K562 (cell line): ENCODE results near the gene MBD5. TPM values are rescaled to one million over a fixed set of nuclear protein-coding genes. Genes with fewer than 3 reads are reported as not detected.

ENCODE experiments used
- ATAC-seq: fragments of 200-7000 bp; cut with Tn5 transposase; 3 replicates; pipeline ENCODE4 v1.9.1; 2020; ENCODE audit warnings: moderate library complexity
- BruUV-seq: library from RNA; stranded (reverse); fragments of 400-500 nt; replicated peaks from 2 replicates; lab custom pipeline; 2021; lab: Mats Ljungman, UMichigan
- CTCF ChIA-PET: fragments of 300-600 bp; formaldehyde crosslinking; extraction: SDS; loops from one replicate; lab custom pipeline; 2021; ENCODE audit warnings: low intra/inter-chr PET ratio; lab: Yijun Ruan, JAX
- POLR2A ChIA-PET: fragments of 300-600, 350-650 bp; sonication (Branson Sonifier 250); formaldehyde crosslinking; extraction: SDS; loops from one replicate; lab custom pipeline; 2021; ENCODE audit warnings: antibody characterized with exemption, inconsistent platforms; lab: Yijun Ruan, JAX
- DNase-seq, 4 experiments: peaks; one replicate each; pipeline versions ENCODE4 v3.0.0 to v3.0.0-alpha.2; 2011 to 2018; ENCODE audit warnings: low spot score in 3 of 4, mixed read lengths in 3 of 4; ENCODE audit errors: extremely low read depth in 1 of 4
- FAIRE-seq: peaks from 2 replicates; lab custom pipeline; 2011; peaks lifted over from hg19 to GRCh38; lab: Jason Lieb, UNC
- H2AFZ ChIP-seq: 2 replicates; pipeline ENCODE4 v1.6.0; 2011; ENCODE audit warnings: low read depth, low read length, control low read depth, inconsistent platforms
- H3K27ac ChIP-seq: fragments of 200-600 bp; 3 replicates; pipeline ENCODE4 v1.8.0; 2011; ENCODE audit warnings: low read depth, mild to moderate bottlenecking, control low read depth, inconsistent platforms, low read length, moderate library complexity, mixed read lengths; ENCODE audit errors: extremely low read depth
- H3K27me3 ChIP-seq, 2 experiments: fragments of 300-600 bp in 1 of 2; 2 replicates in 1 of 2; 3 replicates in 1 of 2; pipeline versions ENCODE4 v1.6.0 to v1.8.0; 2011; ENCODE audit warnings: inconsistent platforms in 2 of 2, low read length in 2 of 2, mild to moderate bottlenecking in 1 of 2, mixed read lengths in 1 of 2, moderate library complexity in 1 of 2; ENCODE audit not compliant: control insufficient read depth in 2 of 2, insufficient read depth in 2 of 2
- H3K36me3 ChIP-seq: fragments of 300-600 bp; 3 replicates; pipeline ENCODE4 v1.8.0; 2011; ENCODE audit warnings: mild to moderate bottlenecking, low read length, inconsistent platforms; ENCODE audit not compliant: control insufficient read depth, insufficient read depth
- H3K4me1 ChIP-seq, 2 experiments: fragments of 200-600 bp in 1 of 2; replicated peaks in 1 of 2; 2 replicates in 1 of 2; 3 replicates in 1 of 2; pipeline versions ENCODE4 v1.5.1 to v1.8.0; 2011; ENCODE audit warnings: inconsistent platforms in 2 of 2, low read length in 2 of 2, mild to moderate bottlenecking in 1 of 2, mixed read lengths in 1 of 2, moderate library complexity in 1 of 2; ENCODE audit not compliant: control insufficient read depth in 2 of 2, insufficient read depth in 2 of 2
- H3K4me2 ChIP-seq: 2 replicates; pipeline ENCODE4 v1.6.1; 2011; ENCODE audit warnings: low read length, control low read depth, inconsistent platforms, mixed read lengths; ENCODE audit not compliant: insufficient read depth
- H3K4me3 ChIP-seq: fragments of 200-600 bp; sonication (generic), shearing (Covaris generic); 2 replicates; pipeline ENCODE4 v1.5.1; 2016; ENCODE audit warnings: control low read depth, inconsistent platforms
- H3K79me2 ChIP-seq: fragments of 200-600 bp; 3 replicates; pipeline ENCODE4 v1.8.0; 2011; ENCODE audit warnings: low read length, inconsistent platforms; ENCODE audit not compliant: control insufficient read depth, insufficient read depth
- H3K9ac ChIP-seq, 2 experiments: 2 replicates each; pipeline versions ENCODE4 v1.6.0 to v1.6.1; 2011; ENCODE audit warnings: low read depth in 2 of 2, low read length in 2 of 2, control low read depth in 1 of 2, inconsistent platforms in 1 of 2, mild to moderate bottlenecking in 1 of 2, mixed read lengths in 1 of 2; ENCODE audit not compliant: insufficient read depth in 1 of 2
- H3K9me1 ChIP-seq: one replicate; pipeline ENCODE4 v1.6.0; 2011; ENCODE audit warnings: inconsistent platforms, mild to moderate bottlenecking, low read length, moderate library complexity; ENCODE audit not compliant: control insufficient read depth, insufficient read depth
- H3K9me3 ChIP-seq: replicated peaks from 2 replicates; pipeline ENCODE4 v1.5.1; 2011; ENCODE audit warnings: low read depth, low read length, inconsistent platforms; ENCODE audit not compliant: control insufficient read depth, insufficient read depth
- H4K20me1 ChIP-seq: replicated peaks from 2 replicates; pipeline ENCODE4 v1.6.1; 2011; ENCODE audit warnings: low read length, inconsistent platforms, mixed read lengths; ENCODE audit not compliant: control insufficient read depth, insufficient read depth
- C11orf30 ChIP-seq: fragments of 450-650 bp; IDR thresholded peaks from 2 replicates; pipeline ENCODE4 v1.6.1; 2016; ENCODE audit warnings: low read depth, mild to moderate bottlenecking
- CXXC5 ChIP-seq: fragments of 250-450 bp; sonication (Bioruptor Pico); IDR thresholded peaks from 2 replicates; pipeline ENCODE4 v1.8.0; 2022; ENCODE audit warnings: inconsistent platforms, mild to moderate bottlenecking, moderate library complexity
- DDX20 ChIP-seq: fragments of 450-650 bp; IDR thresholded peaks from 2 replicates; pipeline ENCODE4 v1.6.1; 2016; ENCODE audit warnings: missing genetic modification characterization, low read depth, mild to moderate bottlenecking, missing compliant biosample characterization, moderate library complexity
- FIP1L1 ChIP-seq: fragments of 200-400 bp; formaldehyde crosslinking; IDR thresholded peaks from 2 replicates; pipeline ENCODE4 v1.6.1; 2018; ENCODE audit warnings: mild to moderate bottlenecking, low read depth, low read length; ENCODE audit not compliant: poor library complexity, severe bottlenecking
- FOXA3 ChIP-seq, 2 experiments: fragments of 450-650 bp in 1 of 2; sonication (generic) in 1 of 2; formaldehyde crosslinking; IDR thresholded peaks in 1 of 2; conservative IDR thresholded peaks in 1 of 2; 2 replicates each; pipeline versions ENCODE4 v1.4.0 to v1.8.0; 2020 to 2022; ENCODE audit warnings: mild to moderate bottlenecking in 2 of 2, missing genetic modification reagents in 1 of 2
- HDAC1 ChIP-seq, 2 experiments: fragments of 450-650 bp; IDR thresholded peaks; 2 replicates each; pipeline ENCODE4 v1.6.1; 2016 to 2017; ENCODE audit warnings: inconsistent platforms in 1 of 2, mild to moderate bottlenecking in 1 of 2, moderate library complexity in 1 of 2
- KDM2B ChIP-seq: fragments of 250-450 bp; sonication (Bioruptor Pico); IDR thresholded peaks from 2 replicates; pipeline ENCODE4 v1.8.0; 2021; ENCODE audit warnings: mild to moderate bottlenecking, moderate library complexity
- KDM4B ChIP-seq, 2 experiments: fragments of 450-650 bp in 1 of 2; sonication (generic) in 1 of 2; IDR thresholded peaks; 2 replicates each; pipeline ENCODE4 v1.6.1; 2016 to 2017; ENCODE audit warnings: borderline replicate concordance in 2 of 2, antibody characterized with exemption in 1 of 2, low read depth in 1 of 2, mild to moderate bottlenecking in 1 of 2
- KHSRP ChIP-seq: fragments of 450-650 bp; IDR thresholded peaks from 2 replicates; pipeline ENCODE4 v1.6.1; 2017
- MAFF ChIP-seq: IDR thresholded peaks from 2 replicates; pipeline ENCODE4 v1.6.1; 2012; ENCODE audit warnings: low read length, improper control_type of control experiment
- MAFG ChIP-seq: fragments of 450-650 bp; conservative IDR thresholded peaks from 2 replicates; pipeline ENCODE4 v1.6.1; 2016; ENCODE audit warnings: missing genetic modification characterization, missing compliant biosample characterization
- MAFK ChIP-seq: IDR thresholded peaks from 2 replicates; pipeline ENCODE4 v1.6.1; 2011; ENCODE audit warnings: low read length, improper control_type of control experiment
- MTA2 ChIP-seq: fragments of 450-650 bp; IDR thresholded peaks from 2 replicates; pipeline ENCODE4 v1.6.1; 2016; ENCODE audit warnings: low read depth
- RCOR1 ChIP-seq, 2 experiments: IDR thresholded peaks; 2 replicates each; pipeline ENCODE4 v1.6.1; 2012; ENCODE audit warnings: low read depth in 2 of 2, low read length in 2 of 2, borderline replicate concordance in 1 of 2, improper control_type of control experiment in 1 of 2
- ZKSCAN1 ChIP-seq: fragments of 150-350 bp; IDR thresholded peaks from 2 replicates; pipeline ENCODE4 v1.6.1; 2016; ENCODE audit warnings: low read depth, low read length
- ZNF212 ChIP-seq: fragments of 450-650 bp; formaldehyde crosslinking; IDR thresholded peaks from 2 replicates; pipeline ENCODE4 v1.4.0; 2020; ENCODE audit warnings: mild to moderate bottlenecking
- ZNF316 ChIP-seq: fragments of 450-650 bp; IDR thresholded peaks from 2 replicates; pipeline ENCODE4 v1.6.1; 2016
- WGBS: fragments of 100-300 bp; shearing (Covaris generic); methylation state at CpG from one replicate; pipeline ENCODE4 v1.1.6; 2016; ENCODE audit warnings: low coverage, mixed read lengths; ENCODE audit not compliant: insufficient coverage; ENCODE audit errors: missing lambda C conversion rate; 5-methylcytosine and 5-hydroxymethylcytosine counted together
- in situ Hi-C: fragments of 300-500 bp; cut with MboI; formaldehyde crosslinking; loops from 4 replicates; pipeline ENCODE4 v1.15.0; 2018; ENCODE audit warnings: inconsistent platforms, mixed read lengths
- intact Hi-C: fragments of 100-400 bp; cut with micrococcal nuclease; formaldehyde crosslinking; loops from 2 replicates; pipeline ENCODE4 v1.14.2; 2022
- polyA plus RNA-seq, 8 experiments: library from polyadenylated mRNA; depleted of rRNA in 4 of 8; stranded (reverse) in 5 of 8; unstranded in 3 of 8; fragments of >200 nt; fragmentation: Nextera tagmentation in 2 of 8; fragmentation: Illumina TruSeq in 1 of 8; extraction: Ambion mirVana in 2 of 8; extraction: Trizol in 1 of 8; gene quantifications; 2 replicates each; pipeline versions ENCODE4 v1.2.1 to v1.2.3, GENCODE V29; 2011 to 2014; ENCODE audit warnings: inconsistent platforms in 1 of 8, missing spikeins in 1 of 8
- total RNA-seq, 7 experiments: library from RNA; depleted of rRNA in 6 of 7; stranded (reverse); fragments of >200 nt in 6 of 7; fragmentation: Illumina TruSeq in 2 of 7; extraction: Trizol in 2 of 7; gene quantifications; 2 replicates each; pipeline versions ENCODE4 v1.2.1 to v1.2.3, GENCODE V29; 2011 to 2021; ENCODE audit warnings: low replicate concordance in 1 of 7
- TF ChIP-seq, protein P1 (sequence below): fragments of 450-650 bp; conservative IDR thresholded peaks from 2 replicates; pipeline ENCODE4 v1.6.1; 2016; ENCODE audit warnings: missing genetic modification characterization, low read depth, mild to moderate bottlenecking, missing compliant biosample characterization, moderate library complexity

The MBD5 gene
- total and polyA plus RNA-seq, 9 of the 15 experiments (the other 6 are each of a cell fraction or from before 2014, with no cell fraction given): 3.4 to 14.5 (median 9.0) TPM

- H3K9ac ChIP-seq: no peak overlapping the region
- POLR2A ChIA-PET: no interaction called here
- H3K36me3 ChIP-seq: no peaks in the 10 kb centered on the region
- BruUV-seq: no TSS peak
- ATAC-seq (no peak), DNase-seq (no peak), FAIRE-seq (no peak)
- no peak overlapping the region for H3K27ac ChIP-seq
- no peaks in the 10 kb centered on the region for H3K9me3 ChIP-seq
- TF ChIP-seq ZNF316: peak; percentile 80
- no peak for TF ChIP-seq MTA2
- TF ChIP-seq C11orf30: peak; percentile 57
- peak; percentile 44; the same call in 1 of the 2 replicates for TF ChIP-seq MAFF
- TF ChIP-seq MAFG (tag): peak; percentile 50; the same call in 1 of the 2 replicates
- peak; percentile 39; the same call in 1 of the 2 replicates for TF ChIP-seq MAFK
- no peak overlapping the region for H2AFZ ChIP-seq
- H4K20me1 ChIP-seq: no peaks in the 10 kb centered on the region
- H3K4me2 ChIP-seq: no peak overlapping the region
- H3K79me2 ChIP-seq: no peaks in the 10 kb centered on the region
- intact Hi-C loops (loop anchor here (5.0 kb wide), 3 partner anchors 210 to 305 kb away; no protein-coding TSS in a partner anchor), in situ Hi-C loops (loop anchor here (10.0 kb wide), 1 partner anchor 207 kb away; no protein-coding TSS in a partner anchor)
- no peak overlapping the region for H3K4me3 ChIP-seq
- no peaks in the 10 kb centered on the region for H3K9me1 ChIP-seq
- CTCF ChIA-PET: interaction anchor here (0.5 to 1.6 kb wide), 3 partner anchors 78 to 265 kb away, joined by 3 to 10 read pairs (median 5); no protein-coding TSS in a partner anchor
- no peaks in the 10 kb centered on the region for H3K27me3 ChIP-seq
- H3K4me1 ChIP-seq: no peaks in the 10 kb centered on the region; a peak in 1 of 5 replicates
Observed at GRCh38 chr2:148202237-148202636, 181.3 kb downstream of the MBD5 start.

DNA sequence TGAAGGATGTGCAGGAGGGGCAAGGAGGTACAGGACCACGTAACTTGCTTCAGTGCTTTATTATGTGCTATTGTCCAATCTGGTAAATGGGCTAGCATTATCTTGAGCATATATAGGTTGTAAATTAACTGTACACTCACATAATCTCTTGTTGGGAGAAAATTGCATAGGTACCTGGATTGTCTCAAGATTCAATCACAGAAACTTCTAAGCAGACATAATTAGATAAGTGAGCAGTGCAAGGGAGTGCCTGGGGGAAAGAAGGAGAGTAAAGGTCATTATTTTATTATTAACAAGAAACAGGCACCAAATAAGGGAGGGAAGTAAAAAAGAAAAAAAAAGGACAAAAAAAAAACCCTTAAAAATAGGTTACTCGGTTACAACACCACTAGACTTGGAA, 186.2 kb downstream of the MBD5 start:
- ChIA-PET POLR2A (no interaction called here), CTCF (no interaction called here)
- DNase-seq (no peak), FAIRE-seq (no peak), ATAC-seq (no peak)
- Histone ChIP-seq H3K4me2 (no peak overlapping the region), H3K9me1 (no peaks in the 10 kb centered on the region), H3K9me3 (no peaks in the 10 kb centered on the region), H3K36me3 (no peaks in the 10 kb centered on the region), H3K27ac (no peak overlapping the region), H3K79me2 (no peaks in the 10 kb centered on the region), H3K9ac (no peak overlapping the region), H2AFZ (no peak overlapping the region), H4K20me1 (no peaks in the 10 kb centered on the region), H3K27me3 (no peaks in the 10 kb centered on the region), H3K4me3 (no peak overlapping the region), H3K4me1 (no peaks in the 10 kb centered on the region; a peak in 1 of 5 replicates)
- 3% methylated on average over 2 of the region's 2 CpGs for WGBS
- in situ Hi-C loops: loop anchor here (10.0 kb wide), 1 partner anchor 212 kb away; no protein-coding TSS in a partner anchor
- no TSS peak for BruUV-seq
- TF ChIP-seq KHSRP: no peak
- TF ChIP-seq ZNF212: no peak
- TF ChIP-seq CXXC5 (CRISPR knock-in tag): no peak
- TF ChIP-seq DDX20 (tag): no peak
- TF ChIP-seq KDM2B: no peak
- no peak for TF ChIP-seq RCOR1 (IDR thresholded peaks at IDR 0.05; ENCODE audit: borderline replicate concordance in 1 of 2, low read depth in 2 of 2, low read length in 2 of 2)
- no peak for TF ChIP-seq HDAC1 (IDR thresholded peaks at IDR 0.05)
- no peak for TF ChIP-seq FIP1L1
- TF ChIP-seq, protein P1, sequence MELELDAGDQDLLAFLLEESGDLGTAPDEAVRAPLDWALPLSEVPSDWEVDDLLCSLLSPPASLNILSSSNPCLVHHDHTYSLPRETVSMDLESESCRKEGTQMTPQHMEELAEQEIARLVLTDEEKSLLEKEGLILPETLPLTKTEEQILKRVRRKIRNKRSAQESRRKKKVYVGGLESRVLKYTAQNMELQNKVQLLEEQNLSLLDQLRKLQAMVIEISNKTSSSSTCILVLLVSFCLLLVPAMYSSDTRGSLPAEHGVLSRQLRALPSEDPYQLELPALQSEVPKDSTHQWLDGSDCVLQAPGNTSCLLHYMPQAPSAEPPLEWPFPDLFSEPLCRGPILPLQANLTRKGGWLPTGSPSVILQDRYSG: no peak
- no peak for TF ChIP-seq ZKSCAN1
- no peak for TF ChIP-seq KDM4B (IDR thresholded peaks at IDR 0.05; ENCODE audit: borderline replicate concordance in 2 of 2, low read depth in 1 of 2)
- TF ChIP-seq FOXA3 (CRISPR knock-in tag; conservative IDR thresholded peaks at IDR 0.05 in 1 of 2, IDR thresholded peaks at IDR 0.05 in 1 of 2): no peak
- intact Hi-C loops: no loop called here
